ENCODE measurements around the gene SETDB2. TPM values are rescaled to one million over a fixed set of nuclear protein-coding genes. Genes with fewer than 3 reads are reported as not detected.

Gene SETDB2
- total RNA-seq, 4 donors from 2014 or later = 2.8 to 11.6 (median 8.8) TPM

GRCh38 chr13:49464621-49465325, 20.7 kb downstream of the SETDB2 start:
- Histone ChIP-seq H3K4me1 (peaks cover 0 to 5% (median 0%) of the 10 kb centered on the region in 4 donors), H3K9me3 (peaks cover 0 to 10% of the 10 kb centered on the region in 2 donors), H3K36me3 (peaks cover 0 to 59% (median 19%) of the 10 kb centered on the region in 4 donors), H3K27me3 (no peaks in the 10 kb centered on the region), H3K27ac (no peak overlapping the region), H3K4me3 (no peak overlapping the region)
- no peak for TF ChIP-seq EP300 (IDR thresholded peaks at IDR 0.05; ENCODE audit: low read depth)
- TF ChIP-seq POLR2A (IDR thresholded peaks at IDR 0.05) = no peak
- no peak for TF ChIP-seq POLR2AphosphoS5 (IDR thresholded peaks at IDR 0.05)
- TF ChIP-seq CTCF (IDR thresholded peaks at IDR 0.05) = no peak
- WGBS, 2 donors (ENCODE audit: low coverage in 1 of 2) = 85 to 92% methylated on average over 3 to 4 of the region's 4 CpGs
- no peak for DNase-seq
- in situ Hi-C loops (cut with MboI; ENCODE audit: low pct_ligation_motif_present in 1 of 4, low pct_unique_long_range_greater_than_20kb in 1 of 4, low sequenced_read_pairs in 3 of 4) = no loop called here
- intact Hi-C loops (cut with DNase I; ENCODE audit: low total_unique reads) = no loop called here

- in situ Hi-C loops (cut with MboI; ENCODE audit: low pct_ligation_motif_present in 1 of 4, low pct_unique_long_range_greater_than_20kb in 1 of 4, low sequenced_read_pairs in 3 of 4) = no loop called here
- no peak for TF ChIP-seq CTCF (IDR thresholded peaks at IDR 0.05)
- TF ChIP-seq POLR2A (IDR thresholded peaks at IDR 0.05) = no peak
- TF ChIP-seq EP300 (IDR thresholded peaks at IDR 0.05; ENCODE audit: low read depth) = no peak
- no peak for TF ChIP-seq POLR2AphosphoS5 (IDR thresholded peaks at IDR 0.05)
- intact Hi-C loops (cut with DNase I; ENCODE audit: low total_unique reads) = no loop called here
- H3K4me3 ChIP-seq = no peak overlapping the region
- no peak for DNase-seq
- peaks cover 0 to 57% (median 15%) of the 10 kb centered on the region in 4 donors for H3K36me3 ChIP-seq
- H3K27me3 ChIP-seq = no peaks in the 10 kb centered on the region
- 78 to 86% methylated on average over 4 to 5 of the region's 5 CpGs for WGBS, 2 donors (ENCODE audit: low coverage in 1 of 2)
- peaks cover 0 to 10% of the 10 kb centered on the region in 2 donors for H3K9me3 ChIP-seq
- peaks cover 0 to 5% (median 0%) of the 10 kb centered on the region in 4 donors for H3K4me1 ChIP-seq
- no peak overlapping the region for H3K27ac ChIP-seq
These were observed 22.3 kb downstream of the SETDB2 start for GRCh38 chr13:49466292-49466838.

- Histone ChIP-seq H3K4me3 (no peak overlapping the region), H3K9me3 (no peaks in the 10 kb centered on the region), H3K27ac (no peak overlapping the region), H3K4me1 (no peaks in the 10 kb centered on the region), H3K36me3 (peaks cover 0 to 64% (median 11%) of the 10 kb centered on the region in 4 donors), H3K27me3 (no peaks in the 10 kb centered on the region)
- DNase-seq = no peak
- 79 to 93% methylated on average over 1 of the region's 1 CpG for WGBS, 2 donors (ENCODE audit: low coverage in 1 of 2)
- intact Hi-C loops (cut with DNase I; ENCODE audit: low total_unique reads) (no loop called here), in situ Hi-C loops (cut with MboI; ENCODE audit: low pct_ligation_motif_present in 1 of 4, low pct_unique_long_range_greater_than_20kb in 1 of 4, low sequenced_read_pairs in 3 of 4) (no loop called here)
- TF ChIP-seq POLR2AphosphoS5 (IDR thresholded peaks at IDR 0.05) (no peak), CTCF (IDR thresholded peaks at IDR 0.05) (no peak), POLR2A (IDR thresholded peaks at IDR 0.05) (no peak), EP300 (IDR thresholded peaks at IDR 0.05; ENCODE audit: low read depth) (no peak)
These were observed 28.1 kb downstream of the SETDB2 start for GRCh38 chr13:49472186-49472585.

DNA sequence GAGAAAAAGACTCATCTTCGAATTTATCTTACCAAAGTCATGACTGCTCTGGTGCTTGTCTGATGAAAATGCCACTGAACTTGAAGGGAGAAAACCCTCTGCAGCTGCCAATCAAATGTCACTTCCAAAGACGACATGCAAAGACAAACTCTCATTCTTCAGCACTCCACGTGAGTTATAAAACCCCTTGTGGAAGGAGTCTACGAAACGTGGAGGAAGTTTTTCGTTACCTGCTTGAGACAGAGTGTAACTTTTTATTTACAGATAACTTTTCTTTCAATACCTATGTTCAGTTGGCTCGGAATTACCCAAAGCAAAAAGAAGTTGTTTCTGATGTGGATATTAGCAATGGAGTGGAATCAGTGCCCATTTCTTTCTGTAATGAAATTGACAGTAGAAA, 32.5 kb downstream of the SETDB2 start:
- in situ Hi-C loops (cut with MboI; ENCODE audit: low pct_ligation_motif_present in 1 of 4, low pct_unique_long_range_greater_than_20kb in 1 of 4, low sequenced_read_pairs in 3 of 4) = no loop called here
- Histone ChIP-seq H3K27me3 (no peaks in the 10 kb centered on the region), H3K36me3 (peaks cover 0 to 62% (median 13%) of the 10 kb centered on the region in 4 donors), H3K27ac (no peak overlapping the region), H3K9me3 (no peaks in the 10 kb centered on the region), H3K4me3 (no peak overlapping the region), H3K4me1 (no peaks in the 10 kb centered on the region)
- intact Hi-C loops (cut with DNase I; ENCODE audit: low total_unique reads) = no loop called here
- 96% methylated on average over 7 of the region's 7 CpGs for WGBS, 2 donors (ENCODE audit: low coverage in 1 of 2)
- DNase-seq = no peak
- TF ChIP-seq POLR2A (IDR thresholded peaks at IDR 0.05) (no peak), POLR2AphosphoS5 (IDR thresholded peaks at IDR 0.05) (no peak), EP300 (IDR thresholded peaks at IDR 0.05; ENCODE audit: low read depth) (no peak), CTCF (IDR thresholded peaks at IDR 0.05) (no peak)
